ENCODE results near the gene TSHZ3. TPM values are rescaled to one million over a fixed set of nuclear protein-coding genes. Genes with fewer than 3 reads are reported as not detected.

The TSHZ3 gene
- total RNA-seq, 4 donors from 2014 or later: 0.19 to 5.3 (median 1.9) TPM

DNA sequence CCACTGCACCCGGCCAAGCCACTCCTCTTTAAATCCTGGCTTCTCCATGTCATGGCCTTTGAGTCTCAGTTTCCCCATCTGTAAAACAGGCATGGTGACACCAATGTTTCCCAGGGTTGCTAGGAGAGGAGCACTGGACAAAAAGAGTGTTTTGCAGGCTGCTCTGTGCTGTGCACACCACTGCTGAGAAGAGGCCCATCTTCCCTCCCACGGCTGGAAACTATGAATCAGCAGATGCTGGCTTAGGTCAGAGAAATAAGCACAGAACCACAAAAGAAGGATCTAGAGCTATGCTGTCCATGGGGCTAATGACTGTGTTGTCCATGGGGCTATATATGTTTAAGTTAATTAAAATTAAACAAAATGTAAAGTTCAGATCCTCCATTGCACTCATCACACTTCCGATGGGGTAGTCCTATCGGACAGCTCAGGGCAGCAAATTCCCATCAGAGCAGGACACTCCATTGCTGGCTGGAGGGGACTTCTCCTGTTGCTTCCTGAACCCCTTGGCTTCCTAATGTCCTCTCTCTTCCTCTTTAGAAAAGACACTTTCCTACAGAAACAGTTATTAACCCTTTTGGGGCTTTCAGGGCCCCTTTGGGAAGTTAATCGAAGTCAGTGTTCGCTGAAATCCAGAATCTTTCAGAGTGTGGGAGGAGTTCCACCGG lies 37.1 kb downstream of the TSHZ3 start:
- no peak overlapping the region for H3K27ac ChIP-seq
- no peaks in the 10 kb centered on the region for H3K9me3 ChIP-seq
- peaks cover 0 to 38% (median 3%) of the 10 kb centered on the region in 3 donors for H3K4me1 ChIP-seq
- H3K27me3 ChIP-seq: no peaks in the 10 kb centered on the region
- no peaks in the 10 kb centered on the region for H3K36me3 ChIP-seq
- DNase-seq: no peak
- intact Hi-C loops (cut with DNase I): no loop called here
- WGBS, 2 donors: 69% methylated on average over 6 to 7 of the region's 7 CpGs
- TF ChIP-seq POLR2A (IDR thresholded peaks at IDR 0.05): no peak
- TF ChIP-seq, protein P1, sequence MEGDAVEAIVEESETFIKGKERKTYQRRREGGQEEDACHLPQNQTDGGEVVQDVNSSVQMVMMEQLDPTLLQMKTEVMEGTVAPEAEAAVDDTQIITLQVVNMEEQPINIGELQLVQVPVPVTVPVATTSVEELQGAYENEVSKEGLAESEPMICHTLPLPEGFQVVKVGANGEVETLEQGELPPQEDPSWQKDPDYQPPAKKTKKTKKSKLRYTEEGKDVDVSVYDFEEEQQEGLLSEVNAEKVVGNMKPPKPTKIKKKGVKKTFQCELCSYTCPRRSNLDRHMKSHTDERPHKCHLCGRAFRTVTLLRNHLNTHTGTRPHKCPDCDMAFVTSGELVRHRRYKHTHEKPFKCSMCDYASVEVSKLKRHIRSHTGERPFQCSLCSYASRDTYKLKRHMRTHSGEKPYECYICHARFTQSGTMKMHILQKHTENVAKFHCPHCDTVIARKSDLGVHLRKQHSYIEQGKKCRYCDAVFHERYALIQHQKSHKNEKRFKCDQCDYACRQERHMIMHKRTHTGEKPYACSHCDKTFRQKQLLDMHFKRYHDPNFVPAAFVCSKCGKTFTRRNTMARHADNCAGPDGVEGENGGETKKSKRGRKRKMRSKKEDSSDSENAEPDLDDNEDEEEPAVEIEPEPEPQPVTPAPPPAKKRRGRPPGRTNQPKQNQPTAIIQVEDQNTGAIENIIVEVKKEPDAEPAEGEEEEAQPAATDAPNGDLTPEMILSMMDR (IDR thresholded peaks at IDR 0.05): no peak
- no peak overlapping the region for H3K4me3 ChIP-seq

DNA sequence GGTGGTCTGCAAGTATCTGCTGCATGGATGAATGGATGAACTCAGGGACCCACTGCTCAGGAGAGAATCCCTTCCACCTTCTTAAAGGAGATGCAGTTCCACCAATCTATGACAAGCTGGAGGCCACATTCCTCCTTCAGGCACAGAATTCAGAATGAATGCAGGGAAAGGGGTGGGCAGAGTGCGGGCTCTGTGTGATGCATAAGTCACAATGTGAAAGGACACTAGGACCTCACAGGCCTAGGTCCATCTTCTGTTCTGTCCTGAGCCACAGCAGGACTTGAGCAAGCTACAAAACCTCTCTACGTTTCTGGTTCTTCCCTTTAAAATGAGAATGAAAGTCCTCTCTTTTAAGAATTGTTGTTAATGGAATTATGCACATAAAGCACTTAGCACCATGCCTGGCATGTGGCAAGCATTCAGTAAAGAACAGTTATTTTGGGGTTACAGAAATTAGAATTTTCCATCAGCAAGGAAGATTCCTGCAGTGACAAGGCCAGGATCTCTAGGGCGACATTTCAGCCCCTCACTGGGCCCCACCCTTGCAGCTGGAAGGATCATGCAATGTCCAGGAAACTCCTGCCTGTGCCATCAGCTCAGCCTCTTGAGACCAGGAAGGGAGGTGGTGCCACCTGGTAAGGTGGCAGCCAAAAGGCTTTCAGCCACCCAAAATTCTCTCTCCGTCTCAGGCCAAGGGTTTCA lies 38.7 kb downstream of the TSHZ3 start:
- WGBS, 2 donors: 85 to 86% methylated on average over 4 of the region's 4 CpGs
- peaks cover 0 to 23% (median 0%) of the 10 kb centered on the region in 3 donors for H3K4me1 ChIP-seq
- no peak overlapping the region for H3K27ac ChIP-seq
- DNase-seq: no peak
- H3K36me3 ChIP-seq: no peaks in the 10 kb centered on the region
- no peak for TF ChIP-seq POLR2A (IDR thresholded peaks at IDR 0.05)
- TF ChIP-seq, protein P1 (IDR thresholded peaks at IDR 0.05): no peak
- H3K9me3 ChIP-seq: no peaks in the 10 kb centered on the region
- no peaks in the 10 kb centered on the region for H3K27me3 ChIP-seq
- intact Hi-C loops (cut with DNase I): no loop called here
- H3K4me3 ChIP-seq: no peak overlapping the region

DNA sequence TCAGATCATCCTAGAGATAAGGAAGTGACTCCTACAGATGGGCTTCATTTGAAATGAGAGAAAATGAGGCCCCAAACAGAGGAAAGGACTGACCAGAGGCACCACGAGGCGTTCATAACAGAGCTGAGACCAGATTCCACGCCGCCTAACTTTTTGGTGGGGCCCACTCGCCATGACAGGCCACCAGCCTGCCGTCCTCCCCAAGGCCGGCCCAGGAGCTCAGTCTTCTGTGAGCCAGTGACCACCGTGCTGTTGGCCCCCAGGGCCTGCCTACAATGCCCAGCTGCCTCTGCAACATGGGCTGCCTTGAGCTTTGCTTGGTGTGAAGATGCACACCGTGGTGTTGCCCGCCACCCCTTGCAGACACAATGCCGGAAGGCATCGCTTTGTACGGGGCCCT lies 40.5 kb downstream of the TSHZ3 start:
- WGBS, 2 donors: 96 to 100% methylated on average over 2 to 9 of the region's 13 CpGs
- TF ChIP-seq, protein P1 (IDR thresholded peaks at IDR 0.05): no peak
- TF ChIP-seq POLR2A (IDR thresholded peaks at IDR 0.05): no peak
- H3K36me3 ChIP-seq: no peaks in the 10 kb centered on the region
- no peak for DNase-seq
- H3K27ac ChIP-seq: no peak overlapping the region
- peaks cover 0 to 12% (median 0%) of the 10 kb centered on the region in 3 donors for H3K4me1 ChIP-seq
- intact Hi-C loops (cut with DNase I): no loop called here
- no peaks in the 10 kb centered on the region for H3K9me3 ChIP-seq
- no peaks in the 10 kb centered on the region for H3K27me3 ChIP-seq
- no peak overlapping the region for H3K4me3 ChIP-seq

DNA sequence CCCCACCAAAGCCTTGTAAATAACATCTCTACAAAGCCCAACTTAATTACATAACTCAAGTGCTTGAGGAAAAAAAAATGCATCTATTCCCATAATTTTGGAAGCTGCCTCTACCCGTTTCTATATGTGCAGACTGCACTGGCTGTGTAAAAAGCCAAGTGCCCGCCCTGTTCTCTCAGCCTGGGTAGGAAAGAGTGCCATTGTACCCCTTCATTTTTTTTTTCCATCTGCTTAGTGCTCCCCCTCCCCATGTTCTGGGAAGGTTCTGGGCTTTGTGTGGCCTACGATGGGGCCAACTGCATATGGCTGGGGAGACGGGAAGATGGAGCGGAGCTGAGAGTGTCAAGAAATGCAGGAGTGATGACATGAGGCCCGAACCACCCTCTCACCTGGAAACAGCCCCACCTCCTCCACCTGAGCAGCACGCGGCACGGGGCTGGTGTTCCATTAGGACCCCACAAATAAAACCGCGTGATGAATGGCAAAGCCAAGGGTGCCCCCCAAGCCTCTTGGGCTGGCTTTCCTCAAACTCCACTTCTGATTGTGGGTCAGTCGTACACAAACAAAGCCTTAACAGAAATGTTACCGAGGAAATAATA lies 42.1 kb downstream of the TSHZ3 start:
- Histone ChIP-seq H3K27me3 (no peaks in the 10 kb centered on the region), H3K4me3 (no peak overlapping the region), H3K9me3 (no peaks in the 10 kb centered on the region), H3K27ac (no peak overlapping the region), H3K36me3 (no peaks in the 10 kb centered on the region), H3K4me1 (peaks cover 0 to 9% (median 0%) of the 10 kb centered on the region in 3 donors)
- TF ChIP-seq POLR2A (IDR thresholded peaks at IDR 0.05): no peak
- TF ChIP-seq, protein P1 (IDR thresholded peaks at IDR 0.05): no peak
- WGBS, 2 donors: 84 to 87% methylated on average over 6 to 9 of the region's 13 CpGs
- DNase-seq: no peak
- intact Hi-C loops (cut with DNase I): no loop called here

All from esophagus squamous epithelium (tissue), 5 donors.